HCT116 (cell line): ENCODE measurements around the gene PINK1. TPM values are rescaled to one million over a fixed set of nuclear protein-coding genes. Genes with fewer than 3 reads are reported as not detected.

ENCODE experiments used
- ATAC-seq: fragments of 200-7000 bp; cut with Tn5 transposase; 2 replicates; pipeline ENCODE4 v1.9.1; 2020; ENCODE audit warnings: mild to moderate bottlenecking, moderate library complexity
- BruUV-seq: library from RNA; stranded (reverse); fragments of 400-500 nt; replicated peaks from 2 replicates; lab custom pipeline; 2021; lab: Mats Ljungman, UMichigan
- CTCF ChIA-PET: fragments of 300-600 bp; sonication (Branson Sonifier 250); formaldehyde crosslinking; loops from one replicate; lab custom pipeline; 2021; ENCODE audit warnings: antibody characterized with exemption; lab: Charles Lee
- POLR2A ChIA-PET: fragments of 300-600, 350-600 bp; sonication (Branson Sonifier 250); formaldehyde crosslinking; loops from one replicate; lab custom pipeline; 2021; ENCODE audit warnings: antibody characterized with exemption; lab: Charles Lee
- RAD21 ChIA-PET, 2 experiments: fragments of 300-600 bp; sonication (Branson Sonifier 250); formaldehyde crosslinking; loops; one replicate each; lab custom pipeline; 2023; ENCODE audit warnings: low total read pairs in 2 of 2; ENCODE audit not compliant: uncharacterized antibody in 2 of 2, unreplicated experiment in 2 of 2, low non-redundant PET in 1 of 2; lab: Charles Lee
- DNase-seq: peaks from one replicate; pipeline ENCODE4 v3.0.0-alpha.2; 2010; ENCODE audit warnings: low read depth, low spot score
- H2AFZ ChIP-seq: fragments of 200-600 bp; shearing (Covaris generic), sonication (generic); 2 replicates; pipeline ENCODE4 v1.6.1; 2017; ENCODE audit warnings: low read depth, mixed run types, mixed read lengths, antibody characterized with exemption, low read length; ENCODE audit not compliant: poor library complexity, severe bottlenecking
- H3K27ac ChIP-seq: 2 replicates; pipeline ENCODE4 v1.5.1; 2012; ENCODE audit warnings: low read depth, low read length
- H3K27me3 ChIP-seq: fragments of 200-600 bp; sonication (generic); 2 replicates; pipeline ENCODE4 v1.6.1; 2016; ENCODE audit warnings: mixed run types, low read length, mixed read lengths; ENCODE audit not compliant: insufficient read depth
- H3K36me3 ChIP-seq, 2 experiments: fragments of 200-500 bp in 1 of 2; fragments of 200-600 bp in 1 of 2; sonication (Bioruptor generic) in 1 of 2; sonication (generic) in 1 of 2; 2 replicates each; pipeline versions ENCODE4 v1.5.1 to v1.6.1; 2014 to 2016; ENCODE audit warnings: low read length in 2 of 2, inconsistent platforms in 1 of 2, mixed read lengths in 1 of 2, mixed run types in 1 of 2; ENCODE audit not compliant: insufficient read depth in 2 of 2, control insufficient read depth in 1 of 2
- H3K4me1 ChIP-seq, 2 experiments: fragments of 200-600 bp in 1 of 2; sonication (generic) in 1 of 2; 2 replicates each; pipeline versions ENCODE4 v1.5.1 to v1.6.1; 2012 to 2017; ENCODE audit warnings: low read length in 2 of 2, inconsistent platforms in 1 of 2, mild to moderate bottlenecking in 1 of 2, mixed read lengths in 1 of 2, mixed run types in 1 of 2, moderate library complexity in 1 of 2; ENCODE audit not compliant: insufficient read depth in 2 of 2, control insufficient read depth in 1 of 2
- H3K4me2 ChIP-seq: fragments of 200-600 bp; sonication (generic); 2 replicates; pipeline ENCODE4 v1.6.1; 2017; ENCODE audit warnings: mixed run types, low read length, mixed read lengths
- H3K4me3 ChIP-seq, 2 experiments: fragments of 200-600 bp in 1 of 2; sonication (generic) in 1 of 2; replicated peaks in 1 of 2; 2 replicates each; pipeline ENCODE4 v1.5.1; 2011 to 2016; ENCODE audit warnings: low read length in 2 of 2, control low read depth in 1 of 2, low read depth in 1 of 2, mild to moderate bottlenecking in 1 of 2, mixed read lengths in 1 of 2, mixed run types in 1 of 2
- H3K79me2 ChIP-seq: fragments of 200-600 bp; sonication (generic); 2 replicates; pipeline ENCODE4 v1.6.1; 2017; ENCODE audit warnings: mild to moderate bottlenecking, mixed run types, low read length, moderate library complexity, mixed read lengths; ENCODE audit not compliant: insufficient read depth
- H3K9ac ChIP-seq: fragments of 200-600 bp; sonication (generic); 2 replicates; pipeline ENCODE4 v1.6.1; 2016; ENCODE audit warnings: low read length, mixed read lengths
- H3K9me2 ChIP-seq: fragments of 200-600 bp; sonication (generic), shearing (Covaris generic); 2 replicates; pipeline ENCODE4 v1.6.1; 2017; ENCODE audit warnings: mixed run types, mild to moderate bottlenecking, moderate library complexity; ENCODE audit not compliant: insufficient read depth
- H3K9me3 ChIP-seq, 2 experiments: fragments of 200-500 bp in 1 of 2; fragments of 200-600 bp in 1 of 2; sonication (Bioruptor generic) in 1 of 2; sonication (generic) in 1 of 2; 2 replicates each; pipeline ENCODE4 v1.6.1; 2014 to 2017; ENCODE audit warnings: low read length in 2 of 2, mixed read lengths in 2 of 2, inconsistent platforms in 1 of 2, low read depth in 1 of 2, mild to moderate bottlenecking in 1 of 2, mixed run types in 1 of 2, moderate library complexity in 1 of 2; ENCODE audit not compliant: control insufficient read depth in 1 of 2, insufficient read depth in 1 of 2
- H4K20me1 ChIP-seq: fragments of 200-600 bp; sonication (generic), shearing (Covaris generic); 2 replicates; pipeline ENCODE4 v1.6.1; 2017; ENCODE audit warnings: mixed run types, mild to moderate bottlenecking, moderate library complexity; ENCODE audit not compliant: insufficient read depth
- CBX3 ChIP-seq: IDR thresholded peaks from 2 replicates; pipeline ENCODE4 v1.6.1; 2012; ENCODE audit warnings: low read depth
- CEBPB ChIP-seq: IDR thresholded peaks from 2 replicates; pipeline ENCODE4 v1.6.1; 2012; ENCODE audit warnings: low read depth
- ELF1 ChIP-seq: IDR thresholded peaks from 2 replicates; pipeline ENCODE4 v1.6.1; 2012; ENCODE audit warnings: low read depth, borderline replicate concordance
- EZH2 ChIP-seq: fragments of 200-600 bp; sonication (generic); IDR thresholded peaks from 2 replicates; pipeline ENCODE4 v1.6.1; 2017; ENCODE audit warnings: antibody characterized with exemption, mixed run types
- EZH2phosphoT487 ChIP-seq: fragments of 200-600 bp; IDR thresholded peaks from 2 replicates; pipeline ENCODE4 v1.6.1; 2018; ENCODE audit warnings: antibody characterized with exemption, borderline replicate concordance
- FOSL1 ChIP-seq: IDR thresholded peaks from 2 replicates; pipeline ENCODE4 v1.6.1; 2012; ENCODE audit warnings: low read depth
- JUND ChIP-seq: IDR thresholded peaks from 2 replicates; pipeline ENCODE4 v1.6.1; 2012
- POLR2A ChIP-seq: IDR thresholded peaks from 2 replicates; pipeline ENCODE4 v1.7.0; 2011; ENCODE audit warnings: borderline replicate concordance; ENCODE audit not compliant: insufficient read depth, insufficient read length; ENCODE audit errors: extremely low read depth
- POLR2AphosphoS5 ChIP-seq: IDR thresholded peaks from 2 replicates; pipeline ENCODE4 v1.6.1; 2011; ENCODE audit warnings: mild to moderate bottlenecking, low read depth, low read length, moderate library complexity
- RAD21 ChIP-seq: IDR thresholded peaks from 2 replicates; pipeline ENCODE4 v1.6.1; 2012; ENCODE audit warnings: low read depth, mild to moderate bottlenecking
- REST ChIP-seq: IDR thresholded peaks from 2 replicates; pipeline ENCODE4 v1.6.1; 2012; ENCODE audit warnings: low read depth
- SP1 ChIP-seq: IDR thresholded peaks from 2 replicates; pipeline ENCODE4 v1.6.1; 2012; ENCODE audit warnings: low read depth
- TCF7L2 ChIP-seq: IDR thresholded peaks from 2 replicates; pipeline ENCODE4 v1.7.0; 2011; ENCODE audit warnings: borderline replicate concordance, inconsistent platforms; ENCODE audit not compliant: insufficient read depth, insufficient read length; ENCODE audit errors: extremely low read depth
- YY1 ChIP-seq: IDR thresholded peaks from 2 replicates; pipeline ENCODE4 v1.6.1; 2011; ENCODE audit warnings: low read length, low read depth, moderate library complexity, mild to moderate bottlenecking; ENCODE audit not compliant: insufficient replicate concordance; ENCODE audit errors: extremely low read depth
- ZFX ChIP-seq: fragments of 450-650 bp; IDR thresholded peaks from 2 replicates; pipeline ENCODE4 v1.6.1; 2017
- ZNF274 ChIP-seq: fragments of 200-500 bp; sonication (Bioruptor generic); IDR thresholded peaks from 2 replicates; pipeline ENCODE4 v1.6.1; 2014; ENCODE audit warnings: mild to moderate bottlenecking, low read depth, low read length, inconsistent platforms
- intact Hi-C: fragments of 100-400 bp; cut with micrococcal nuclease; formaldehyde crosslinking; loops from 2 replicates; pipeline ENCODE4 v1.10.0; 2022
- total RNA-seq: library from RNA; stranded (reverse); gene quantifications from one replicate; pipeline ENCODE4 v1.2.1, GENCODE V29; 2021; ENCODE audit not compliant: unreplicated experiment
- TF ChIP-seq, protein P1 (sequence below): IDR thresholded peaks from 2 replicates; pipeline ENCODE4 v1.6.1; 2012
- TF ChIP-seq, protein P2 (sequence below): IDR thresholded peaks from 2 replicates; pipeline ENCODE4 v1.6.1; 2012
- TF ChIP-seq, protein P3 (sequence below), 3 experiments: fragments of 200-600 bp in 1 of 3; sonication (generic) in 1 of 3; IDR thresholded peaks in 2 of 3; conservative IDR thresholded peaks in 1 of 3; 2 replicates each; pipeline ENCODE4 v1.5.1; 2012 to 2017; ENCODE audit warnings: low read depth in 2 of 3, low read length in 2 of 3, antibody characterized with exemption in 1 of 3, borderline replicate concordance in 1 of 3, control low read depth in 1 of 3, mild to moderate bottlenecking in 1 of 3, mixed read lengths in 1 of 3, mixed run types in 1 of 3, moderate library complexity in 1 of 3; ENCODE audit not compliant: insufficient read depth in 1 of 3

PINK1 gene
- total RNA-seq, 1 experiment from 2014 or later: 29.4 TPM

GRCh38 chr1:20590306-20590777 is 42.9 kb upstream of the PINK1 start:
- H2AFZ ChIP-seq: no peak overlapping the region
- ChIA-PET CTCF (interaction anchor here (2.0 to 2.5 kb wide), 2 partner anchors 15 to 23 kb away, joined by 6 to 8 read pairs; no protein-coding TSS in a partner anchor), RAD21 (interaction anchor here in 1 of 2 experiments (0.7 kb wide), 1 partner anchor 15 kb away, joined by 3 read pairs; no protein-coding TSS in a partner anchor), POLR2A (interaction anchor here (0.7 kb wide), 1 partner anchor 28 kb away, joined by 3 read pairs; no protein-coding TSS in a partner anchor)
- H3K9ac ChIP-seq: peak overlapping the region; percentile 77
- H3K9me3 ChIP-seq: no peaks in the 10 kb centered on the region
- H3K9me2 ChIP-seq: no peaks in the 10 kb centered on the region
- TSS peak; percentile 54 for BruUV-seq
- peak overlapping the region; percentile 99 for H3K4me2 ChIP-seq
- no peak for ATAC-seq
- H4K20me1 ChIP-seq: no peaks in the 10 kb centered on the region
- DNase-seq: no peak
- no peaks in the 10 kb centered on the region for H3K79me2 ChIP-seq
- no peaks in the 10 kb centered on the region for H3K36me3 ChIP-seq
- intact Hi-C loops: no loop called here
- H3K27ac ChIP-seq: no peak overlapping the region
- peaks cover 23 to 40% of the 10 kb centered on the region in 2 experiments for H3K4me1 ChIP-seq
- H3K4me3 ChIP-seq: peak overlapping the region in 1 of 2 experiments; percentile 71; a peak in 2 of 4 replicates
- H3K27me3 ChIP-seq: no peaks in the 10 kb centered on the region
- TF ChIP-seq EZH2: no peak
- TF ChIP-seq RAD21: no peak
- no peak for TF ChIP-seq CBX3
- TF ChIP-seq REST: no peak
- TF ChIP-seq SP1: no peak
- TF ChIP-seq FOSL1: no peak
- TF ChIP-seq JUND: no peak
- no peak for TF ChIP-seq POLR2AphosphoS5
- TF ChIP-seq ZFX: no peak
- no peak for TF ChIP-seq EZH2phosphoT487
- TF ChIP-seq, protein P1, sequence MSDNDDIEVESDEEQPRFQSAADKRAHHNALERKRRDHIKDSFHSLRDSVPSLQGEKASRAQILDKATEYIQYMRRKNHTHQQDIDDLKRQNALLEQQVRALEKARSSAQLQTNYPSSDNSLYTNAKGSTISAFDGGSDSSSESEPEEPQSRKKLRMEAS: no peak
- no peak for TF ChIP-seq ELF1
- TF ChIP-seq YY1: no peak
- TF ChIP-seq, protein P2, sequence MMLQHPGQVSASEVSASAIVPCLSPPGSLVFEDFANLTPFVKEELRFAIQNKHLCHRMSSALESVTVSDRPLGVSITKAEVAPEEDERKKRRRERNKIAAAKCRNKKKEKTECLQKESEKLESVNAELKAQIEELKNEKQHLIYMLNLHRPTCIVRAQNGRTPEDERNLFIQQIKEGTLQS: no peak
- no peak for TF ChIP-seq CEBPB
- TF ChIP-seq, protein P3, sequence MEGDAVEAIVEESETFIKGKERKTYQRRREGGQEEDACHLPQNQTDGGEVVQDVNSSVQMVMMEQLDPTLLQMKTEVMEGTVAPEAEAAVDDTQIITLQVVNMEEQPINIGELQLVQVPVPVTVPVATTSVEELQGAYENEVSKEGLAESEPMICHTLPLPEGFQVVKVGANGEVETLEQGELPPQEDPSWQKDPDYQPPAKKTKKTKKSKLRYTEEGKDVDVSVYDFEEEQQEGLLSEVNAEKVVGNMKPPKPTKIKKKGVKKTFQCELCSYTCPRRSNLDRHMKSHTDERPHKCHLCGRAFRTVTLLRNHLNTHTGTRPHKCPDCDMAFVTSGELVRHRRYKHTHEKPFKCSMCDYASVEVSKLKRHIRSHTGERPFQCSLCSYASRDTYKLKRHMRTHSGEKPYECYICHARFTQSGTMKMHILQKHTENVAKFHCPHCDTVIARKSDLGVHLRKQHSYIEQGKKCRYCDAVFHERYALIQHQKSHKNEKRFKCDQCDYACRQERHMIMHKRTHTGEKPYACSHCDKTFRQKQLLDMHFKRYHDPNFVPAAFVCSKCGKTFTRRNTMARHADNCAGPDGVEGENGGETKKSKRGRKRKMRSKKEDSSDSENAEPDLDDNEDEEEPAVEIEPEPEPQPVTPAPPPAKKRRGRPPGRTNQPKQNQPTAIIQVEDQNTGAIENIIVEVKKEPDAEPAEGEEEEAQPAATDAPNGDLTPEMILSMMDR (IDR thresholded peaks at IDR 0.05 in 2 of 3, conservative IDR thresholded peaks at IDR 0.05 in 1 of 3; ENCODE audit: borderline replicate concordance in 1 of 3, insufficient read depth in 1 of 3, low read depth in 2 of 3, low read length in 2 of 3): no peak
- no peak for TF ChIP-seq POLR2A
- TF ChIP-seq TCF7L2: no peak
- TF ChIP-seq ZNF274: no peak
